ENCODE data around the gene ZNF747.

The ZNF747 gene

GRCh38 chr16:30535106-30535776 is 583 bp upstream of the ZNF747 start:
- CTCF ChIA-PET = interaction anchor here (0.6 to 2.0 kb wide), 14 partner anchors 8 to 436 kb away, joined by 3 to 30 read pairs (median 4); partner anchors contain the start of genes DCTPP1, PRR14, ZNF764 and ZNF768
- no peak for TF ChIP-seq CTCF (conservative IDR thresholded peaks at IDR 0.05; ENCODE audit: low read depth)
- POLR2A ChIA-PET (ENCODE audit: low non-redundant PET) = interaction anchor here (0.6 to 1.5 kb wide), 6 partner anchors 8 to 157 kb away, joined by 3 to 7 read pairs (median 4); partner anchors contain the start of genes DCTPP1, SEPHS2 and ZNF764
- no peak for DNase-seq (ENCODE audit: low spot score)
- peak overlapping the region; percentile 89 for H3K27ac ChIP-seq

GRCh38 chr16:30533748-30534367 is 800 bp downstream of the ZNF747 start:
- no peak for TF ChIP-seq CTCF (conservative IDR thresholded peaks at IDR 0.05; ENCODE audit: low read depth)
- ChIA-PET CTCF (interaction anchor here (0.6 to 1.0 kb wide), 3 partner anchors 72 to 92 kb away, joined by 3 read pairs; no protein-coding TSS in a partner anchor), POLR2A (ENCODE audit: low non-redundant PET) (interaction anchor here (0.7 to 1.5 kb wide), 3 partner anchors 25 to 104 kb away, joined by 3 to 5 read pairs (median 5); partner anchors contain the start of genes DCTPP1 and ZNF764)
- DNase-seq (ENCODE audit: low spot score) = peak; percentile 11
- peak overlapping the region; percentile 89 for H3K27ac ChIP-seq

GRCh38 chr16:30533146-30533522 is 1.5 kb downstream of the ZNF747 start:
- TF ChIP-seq CTCF (conservative IDR thresholded peaks at IDR 0.05; ENCODE audit: low read depth) = no peak
- ChIA-PET POLR2A (ENCODE audit: low non-redundant PET) (no interaction called here), CTCF (interaction anchor here (0.6 kb wide), 1 partner anchor 91 kb away, joined by 3 read pairs; no protein-coding TSS in a partner anchor)
- DNase-seq (ENCODE audit: low spot score) = no peak
- H3K27ac ChIP-seq = peak overlapping the region; percentile 89

- DNase-seq (ENCODE audit: low spot score) = no peak
- CTCF ChIA-PET = interaction anchor here (0.6 kb wide), 1 partner anchor 76 kb away, joined by 3 read pairs; no protein-coding TSS in a partner anchor
- peak overlapping the region; percentile 89 for H3K27ac ChIP-seq
- POLR2A ChIA-PET (ENCODE audit: low non-redundant PET) = no interaction called here
- TF ChIP-seq CTCF (conservative IDR thresholded peaks at IDR 0.05; ENCODE audit: low read depth) = no peak
Observed at GRCh38 chr16:30532285-30533145, 2.1 kb downstream of the ZNF747 start.

DNA sequence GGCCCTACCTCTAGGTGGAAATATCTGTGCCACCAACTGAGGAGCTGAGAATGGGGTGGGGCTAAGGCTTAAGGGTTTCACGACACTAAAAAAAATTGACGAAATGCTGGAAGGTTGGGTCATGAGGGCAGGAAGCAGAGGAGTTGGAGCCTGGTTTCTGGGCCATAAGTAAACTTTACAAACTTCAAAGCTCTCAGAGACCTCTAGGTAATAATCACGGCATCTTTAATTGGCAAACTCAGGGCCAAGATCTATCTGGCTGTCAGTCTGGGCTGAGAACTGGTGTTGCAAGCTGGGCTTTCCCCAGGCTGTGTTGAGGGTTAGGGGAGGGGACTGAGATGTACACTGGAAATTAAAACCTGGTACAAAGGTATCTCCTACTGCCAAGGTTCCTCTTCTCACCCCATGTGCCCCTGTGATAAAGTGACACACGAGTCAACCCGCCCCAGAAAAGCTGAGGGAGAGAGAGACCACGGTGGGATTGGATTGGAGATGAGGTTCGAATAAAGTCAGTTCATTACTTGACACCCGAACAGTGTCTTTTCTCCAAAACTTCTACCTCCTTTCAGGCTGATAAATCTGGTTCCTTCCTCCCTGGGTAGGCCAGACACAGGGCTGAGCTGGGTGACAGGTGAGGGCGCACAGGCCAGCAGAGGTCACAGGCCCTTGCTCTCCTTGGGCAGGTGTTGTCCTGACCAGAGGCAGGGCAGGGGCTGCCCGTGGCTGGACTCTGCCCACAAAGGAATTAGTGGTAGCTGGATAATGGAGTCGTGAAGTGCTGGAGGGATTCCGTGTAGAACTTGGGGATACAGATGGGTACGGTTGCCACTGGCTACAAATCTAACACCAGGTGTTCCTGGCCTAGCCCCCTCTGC is 4.3 kb downstream of the ZNF747 start:
- no peak for TF ChIP-seq CTCF (conservative IDR thresholded peaks at IDR 0.05; ENCODE audit: low read depth)
- DNase-seq (ENCODE audit: low spot score) = no peak
- peak overlapping the region; percentile 97 for H3K27ac ChIP-seq
- ChIA-PET POLR2A (ENCODE audit: low non-redundant PET) (no interaction called here), CTCF (interaction anchor here (0.7 kb wide), 1 partner anchor 108 kb away, joined by 5 read pairs; no protein-coding TSS in a partner anchor)

Data from RWPE1 (cell line).